Measurements from ENCODE around the gene PLXNA4. TPM values are rescaled to one million over a fixed set of nuclear protein-coding genes. Genes with fewer than 3 reads are reported as not detected.

The PLXNA4 gene
- total RNA-seq, 1 experiment from 2014 or later: 1.0 TPM

DNA sequence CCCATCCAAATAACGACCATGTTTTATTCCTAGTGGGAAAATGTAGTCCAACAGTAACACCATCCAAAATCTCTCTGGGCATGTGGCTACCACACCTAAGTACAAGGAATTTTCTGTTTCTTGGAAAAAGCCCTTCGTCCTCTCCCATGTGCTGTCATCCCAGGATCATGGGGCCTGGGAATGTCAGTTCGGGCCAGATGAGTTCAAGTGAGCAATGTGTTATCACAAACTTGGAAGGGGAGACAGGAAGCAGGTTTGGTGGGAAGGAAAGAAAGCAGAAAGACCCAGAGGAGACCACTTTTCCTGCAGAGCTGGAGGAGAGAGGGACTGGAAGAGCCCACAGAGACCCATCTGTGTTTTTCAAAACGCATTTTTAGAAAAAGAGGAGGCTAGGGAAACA, 110.8 kb downstream of the PLXNA4 start:
- H3K9me2 ChIP-seq (ENCODE audit: insufficient read depth): no peaks in the 10 kb centered on the region
- H3K4me3 ChIP-seq: no peak overlapping the region
- H3F3A ChIP-seq (ENCODE audit: insufficient read depth, low read depth): no peaks in the 10 kb centered on the region
- intact Hi-C loops (cut with micrococcal nuclease; ENCODE audit: unreplicated experiment): no loop called here
- no peaks in the 10 kb centered on the region for H4K20me1 ChIP-seq (ENCODE audit: insufficient read depth)
- no peak overlapping the region for H3K4me2 ChIP-seq
- H3K36me3 ChIP-seq (ENCODE audit: low read depth): no peaks in the 10 kb centered on the region
- H3K4me1 ChIP-seq (replicated peaks; ENCODE audit: insufficient read depth): no peaks in the 10 kb centered on the region
- no peak for DNase-seq
- no peaks in the 10 kb centered on the region for H3K79me2 ChIP-seq (ENCODE audit: low read depth)
- ChIA-PET CTCF (no interaction called here), POLR2A (ENCODE audit: unreplicated experiment) (no interaction called here)
- H3K9me3 ChIP-seq (ENCODE audit: insufficient read depth, low read depth): no peaks in the 10 kb centered on the region
- H3K27ac ChIP-seq: no peak overlapping the region
- TF ChIP-seq, protein P1, sequence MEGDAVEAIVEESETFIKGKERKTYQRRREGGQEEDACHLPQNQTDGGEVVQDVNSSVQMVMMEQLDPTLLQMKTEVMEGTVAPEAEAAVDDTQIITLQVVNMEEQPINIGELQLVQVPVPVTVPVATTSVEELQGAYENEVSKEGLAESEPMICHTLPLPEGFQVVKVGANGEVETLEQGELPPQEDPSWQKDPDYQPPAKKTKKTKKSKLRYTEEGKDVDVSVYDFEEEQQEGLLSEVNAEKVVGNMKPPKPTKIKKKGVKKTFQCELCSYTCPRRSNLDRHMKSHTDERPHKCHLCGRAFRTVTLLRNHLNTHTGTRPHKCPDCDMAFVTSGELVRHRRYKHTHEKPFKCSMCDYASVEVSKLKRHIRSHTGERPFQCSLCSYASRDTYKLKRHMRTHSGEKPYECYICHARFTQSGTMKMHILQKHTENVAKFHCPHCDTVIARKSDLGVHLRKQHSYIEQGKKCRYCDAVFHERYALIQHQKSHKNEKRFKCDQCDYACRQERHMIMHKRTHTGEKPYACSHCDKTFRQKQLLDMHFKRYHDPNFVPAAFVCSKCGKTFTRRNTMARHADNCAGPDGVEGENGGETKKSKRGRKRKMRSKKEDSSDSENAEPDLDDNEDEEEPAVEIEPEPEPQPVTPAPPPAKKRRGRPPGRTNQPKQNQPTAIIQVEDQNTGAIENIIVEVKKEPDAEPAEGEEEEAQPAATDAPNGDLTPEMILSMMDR (conservative IDR thresholded peaks at IDR 0.05): no peak
- no peak for TF ChIP-seq EZH2 (IDR thresholded peaks at IDR 0.05; ENCODE audit: low read depth)
- H2AFZ ChIP-seq: no peak overlapping the region
- no TSS peak for BruUV-seq (replicated peaks)
- peaks cover 72% of the 10 kb centered on the region for H3K27me3 ChIP-seq (ENCODE audit: insufficient read depth, low read depth)

DNA sequence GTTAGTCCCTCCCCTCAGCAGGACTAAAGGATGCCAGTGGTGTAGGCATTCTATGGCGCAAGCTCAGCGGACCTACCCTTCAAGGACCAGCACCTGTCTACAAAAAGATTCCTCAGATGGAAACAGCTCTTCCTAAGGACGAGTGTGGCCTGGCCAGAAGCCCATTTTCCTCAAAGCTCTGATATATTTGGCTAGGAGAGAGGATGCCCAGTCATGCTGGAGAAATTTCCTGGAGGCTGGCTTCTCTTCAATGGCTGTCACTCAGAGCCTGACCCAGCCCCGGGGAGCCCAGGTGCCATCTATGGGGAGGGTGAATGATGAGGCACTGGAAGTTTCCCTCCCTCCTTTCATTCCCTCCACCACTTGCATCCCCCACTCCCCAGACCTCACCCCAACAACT, 111.5 kb downstream of the PLXNA4 start:
- ChIA-PET CTCF (no interaction called here), POLR2A (ENCODE audit: unreplicated experiment) (no interaction called here)
- no peak overlapping the region for H3K4me2 ChIP-seq

DNA sequence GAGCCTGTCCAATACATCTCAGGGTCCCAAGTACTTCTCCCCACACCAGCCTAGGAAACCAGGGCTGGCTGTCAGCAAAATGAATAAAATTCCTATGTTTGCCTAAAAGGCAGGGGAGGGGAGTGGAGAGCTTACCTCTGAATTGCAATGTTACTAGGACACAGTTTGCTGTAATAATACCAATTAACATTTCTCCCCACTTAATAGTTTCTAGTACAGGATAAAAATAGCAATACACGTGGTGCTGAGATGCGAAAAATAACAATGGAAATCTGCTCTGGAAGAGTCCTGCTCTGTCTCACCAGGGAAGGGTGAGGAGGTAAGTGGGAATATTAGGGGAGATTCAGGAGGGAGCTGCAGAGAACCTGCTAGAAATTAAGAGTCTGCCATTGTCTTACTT, 112.3 kb downstream of the PLXNA4 start:
- H3K9me3 ChIP-seq (ENCODE audit: insufficient read depth, low read depth): no peaks in the 10 kb centered on the region
- H3K27ac ChIP-seq: no peak overlapping the region
- no TSS peak for BruUV-seq (replicated peaks)
- TF ChIP-seq EZH2 (IDR thresholded peaks at IDR 0.05; ENCODE audit: low read depth): no peak
- TF ChIP-seq, protein P1 (conservative IDR thresholded peaks at IDR 0.05): no peak
- no peak overlapping the region for H3K4me3 ChIP-seq
- no peaks in the 10 kb centered on the region for H3K4me1 ChIP-seq (replicated peaks; ENCODE audit: insufficient read depth)
- H3K79me2 ChIP-seq (ENCODE audit: low read depth): no peaks in the 10 kb centered on the region
- no peak for DNase-seq
- POLR2A ChIA-PET (ENCODE audit: unreplicated experiment): no interaction called here
- CTCF ChIA-PET: no interaction called here
- no peak overlapping the region for H2AFZ ChIP-seq
- H3K4me2 ChIP-seq: no peak overlapping the region
- no peaks in the 10 kb centered on the region for H3K9me2 ChIP-seq (ENCODE audit: insufficient read depth)
- H3K27me3 ChIP-seq (ENCODE audit: insufficient read depth, low read depth): peaks cover 66% of the 10 kb centered on the region
- no peaks in the 10 kb centered on the region for H3K36me3 ChIP-seq (ENCODE audit: low read depth)
- H3F3A ChIP-seq (ENCODE audit: insufficient read depth, low read depth): no peaks in the 10 kb centered on the region
- intact Hi-C loops (cut with micrococcal nuclease; ENCODE audit: unreplicated experiment): no loop called here
- no peaks in the 10 kb centered on the region for H4K20me1 ChIP-seq (ENCODE audit: insufficient read depth)

More for the DNA sequence above, 111.5 kb downstream of the PLXNA4 start:
- Histone ChIP-seq H3K36me3 (ENCODE audit: low read depth) (no peaks in the 10 kb centered on the region), H3K27ac (no peak overlapping the region), H3K27me3 (ENCODE audit: insufficient read depth, low read depth) (peaks cover 66% of the 10 kb centered on the region), H3K4me3 (no peak overlapping the region), H3K9me3 (ENCODE audit: insufficient read depth, low read depth) (no peaks in the 10 kb centered on the region), H4K20me1 (ENCODE audit: insufficient read depth) (no peaks in the 10 kb centered on the region), H3K4me1 (replicated peaks; ENCODE audit: insufficient read depth) (no peaks in the 10 kb centered on the region), H2AFZ (no peak overlapping the region), H3K79me2 (ENCODE audit: low read depth) (no peaks in the 10 kb centered on the region), H3K9me2 (ENCODE audit: insufficient read depth) (no peaks in the 10 kb centered on the region), H3F3A (ENCODE audit: insufficient read depth, low read depth) (no peaks in the 10 kb centered on the region)
- TF ChIP-seq EZH2 (IDR thresholded peaks at IDR 0.05; ENCODE audit: low read depth): no peak
- TF ChIP-seq, protein P1 (conservative IDR thresholded peaks at IDR 0.05): no peak
- DNase-seq: no peak
- BruUV-seq (replicated peaks): no TSS peak
- intact Hi-C loops (cut with micrococcal nuclease; ENCODE audit: unreplicated experiment): no loop called here

Data from PC-9 (cell line).